ENCODE results near the gene MZF1.
"Not testable (repeated sequence)": the region's sequence is repeated elsewhere in the genome, so short reads cannot be mapped to it uniquely, and the experiment has no call there.

DNA sequence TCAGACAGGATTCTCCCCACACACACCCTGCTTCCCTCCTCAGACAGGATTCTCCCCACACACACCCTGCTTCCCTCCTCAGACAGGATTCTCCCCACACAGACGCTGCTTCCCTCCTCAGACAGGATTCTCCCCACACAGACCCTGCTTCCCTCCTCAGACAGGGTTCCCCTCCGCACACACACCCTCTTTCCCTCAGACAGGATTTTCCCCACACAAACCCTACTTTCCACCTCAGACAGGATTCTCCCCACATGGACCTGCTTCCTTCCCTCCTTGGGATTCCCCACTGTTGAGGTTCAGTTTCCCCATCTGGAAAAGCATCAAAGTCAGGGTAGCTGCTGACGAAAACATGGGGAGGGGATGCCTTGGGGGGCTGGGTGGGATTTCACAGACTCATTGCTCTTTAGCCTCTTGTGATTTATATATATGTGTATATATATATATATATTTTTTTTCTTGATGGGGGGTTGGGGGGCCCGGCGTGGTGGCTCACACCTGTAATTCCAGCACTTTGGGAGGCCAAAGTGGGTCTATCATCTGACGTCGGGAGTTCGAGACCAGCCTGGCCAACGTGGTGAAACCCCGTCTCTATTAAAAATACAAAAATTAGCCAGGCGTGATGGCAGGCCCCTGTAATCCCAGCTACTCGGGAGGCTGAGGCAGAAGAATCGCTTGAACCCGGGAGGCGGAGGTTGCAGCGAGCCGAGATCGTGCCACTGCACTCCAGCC, 30.3 kb downstream of the MZF1 start:
- TF ChIP-seq POLR2AphosphoS5, POLR2A (IDR thresholded peaks at IDR 0.05): not testable (repeated sequence)

Measured in prostate gland (tissue), 1 donor.